Activated CD4-positive, alpha-beta T cell treated with anti-CD3 and anti-CD28 coated beads, Interleukin-10, Interleukin-2, amounts not matched to agents 100 ng/mL and 50 ng/mL, durations not matched to agents 16 hours and 8 hours (primary cell): Measurements from ENCODE around the gene PLEK.
"Not testable (repeated sequence)": the region's sequence is repeated elsewhere in the genome, so short reads cannot be mapped to it uniquely, and the experiment has no call there.

Experiments
- DNase-seq: peaks from one replicate; pipeline ENCODE4 v3.0.0-alpha.2; 2020

The PLEK gene

DNA sequence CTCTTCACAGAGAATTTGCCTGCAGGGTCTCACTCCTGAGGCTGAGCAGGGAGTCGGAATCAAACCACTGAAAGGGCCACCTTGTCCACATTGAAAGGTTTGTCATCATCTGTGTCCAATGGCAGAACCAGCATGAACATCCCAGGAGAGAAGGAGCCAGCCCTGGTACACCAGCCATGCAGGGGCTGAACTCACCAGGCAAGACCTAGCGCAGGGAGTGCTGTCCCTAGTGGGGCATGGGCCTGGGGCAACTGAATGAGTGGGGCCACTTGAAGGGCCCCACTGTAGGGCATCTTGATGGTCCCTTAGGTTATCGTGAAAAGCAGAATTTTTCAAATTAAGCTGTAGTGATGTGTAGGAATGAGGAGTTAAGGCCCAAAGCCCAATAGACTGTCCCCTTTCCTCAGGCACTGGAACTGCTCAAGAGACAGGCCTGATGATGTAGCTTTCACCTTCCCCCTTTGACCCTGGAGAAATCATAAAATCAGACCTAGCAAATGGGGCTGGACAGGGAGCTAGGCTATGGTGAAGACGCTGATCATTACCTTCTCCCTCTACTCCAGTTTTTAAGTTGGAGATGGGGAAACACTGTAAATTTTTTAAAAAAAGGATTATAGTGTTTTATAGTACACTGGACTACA lies 8.4 kb upstream of the PLEK start:
- no peak for DNase-seq

DNA sequence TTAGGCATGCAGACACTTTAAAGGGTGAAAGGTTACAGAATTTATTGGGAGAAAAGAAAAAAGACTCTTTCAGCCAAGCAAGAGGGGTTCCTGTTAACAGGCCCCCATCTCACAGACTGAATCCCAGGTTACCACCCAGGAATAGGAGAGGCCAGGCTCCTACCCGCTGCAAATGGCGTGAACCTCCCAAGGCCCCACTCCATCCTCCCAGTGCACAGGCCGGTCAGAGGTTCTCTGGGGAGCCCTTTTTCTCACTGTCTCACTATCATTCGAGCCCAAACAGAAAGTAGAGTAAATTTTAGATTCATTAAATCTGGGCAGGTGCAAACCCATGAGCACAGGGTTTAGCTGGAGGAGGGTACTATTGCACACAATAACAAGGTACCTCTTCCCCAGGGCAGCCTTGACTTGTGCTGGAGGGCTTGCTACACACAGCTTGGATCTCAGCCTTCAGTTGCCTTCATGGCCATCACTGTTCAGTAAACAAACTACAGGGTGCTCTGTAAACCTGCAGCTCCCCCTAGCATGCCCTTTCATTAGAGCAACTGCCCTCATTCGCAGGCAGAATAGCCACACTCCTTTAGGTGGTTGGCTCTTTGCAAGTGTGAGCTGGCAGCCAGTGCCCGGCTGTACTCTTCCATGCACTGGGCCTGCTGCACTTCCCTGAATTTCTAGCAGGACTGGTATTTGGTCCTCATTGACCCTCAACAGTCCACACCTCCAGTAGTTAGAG lies 7.3 kb upstream of the PLEK start:
- peak; percentile 26 for DNase-seq

DNA sequence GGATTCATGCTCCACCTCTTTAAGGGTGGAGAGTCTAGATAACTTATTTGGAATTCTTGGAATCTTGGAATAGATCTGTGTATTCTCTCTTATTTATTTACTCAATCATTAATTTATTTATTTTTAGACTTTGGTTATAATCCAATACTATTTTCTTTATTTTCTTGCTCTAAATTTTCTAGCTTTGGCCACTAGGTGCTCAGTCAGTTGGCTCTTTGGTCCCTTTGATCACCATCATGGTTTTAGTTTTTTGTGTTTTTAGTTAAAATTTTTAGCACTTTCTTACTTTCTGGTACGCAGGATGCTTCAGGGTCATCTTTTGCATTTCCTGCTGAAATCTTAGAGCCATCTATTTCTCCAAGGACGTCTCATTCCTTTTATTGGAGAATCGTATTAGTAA lies 5.2 kb upstream of the PLEK start:
- DNase-seq, result no peak

DNA sequence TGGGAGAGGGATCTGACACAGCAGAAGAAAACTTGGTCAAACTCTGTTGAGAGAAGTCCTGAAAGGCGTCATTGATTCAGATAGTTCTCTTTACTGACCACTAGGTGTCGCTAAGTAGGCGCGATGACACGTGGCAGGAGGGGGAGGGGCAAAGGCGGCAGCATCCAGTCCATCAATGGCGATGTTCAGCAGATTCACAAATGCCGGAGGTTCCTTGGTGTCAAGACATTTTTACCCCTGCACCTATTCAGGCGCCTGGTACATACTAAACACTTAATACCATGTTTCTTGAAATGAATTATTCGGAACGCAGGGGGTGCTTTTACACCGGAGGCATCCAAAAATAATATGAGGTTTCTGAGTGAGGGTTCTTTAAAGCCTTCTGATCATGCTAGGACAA lies 3.0 kb upstream of the PLEK start:
- DNase-seq, result peak; percentile 86

DNA sequence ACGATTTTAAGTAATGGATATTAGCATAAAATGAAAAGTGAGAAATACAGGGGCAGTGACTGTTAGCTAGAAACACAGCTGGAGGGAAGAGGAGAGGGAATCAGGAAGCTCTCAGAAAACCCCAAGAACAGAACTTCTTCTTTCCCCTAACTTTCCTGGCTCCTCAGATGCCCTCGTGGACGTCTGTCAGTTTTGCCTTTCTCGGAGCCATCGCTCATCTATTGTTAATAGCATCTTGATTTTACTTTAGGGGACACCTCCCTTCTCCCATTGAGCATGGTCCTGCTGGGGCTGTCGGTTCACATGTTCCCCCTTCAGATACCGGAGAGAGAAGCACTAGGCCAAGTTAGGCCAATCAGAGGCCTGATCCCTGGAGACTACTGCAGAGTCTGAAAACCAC lies 2.3 kb upstream of the PLEK start:
- DNase-seq, result no peak

DNA sequence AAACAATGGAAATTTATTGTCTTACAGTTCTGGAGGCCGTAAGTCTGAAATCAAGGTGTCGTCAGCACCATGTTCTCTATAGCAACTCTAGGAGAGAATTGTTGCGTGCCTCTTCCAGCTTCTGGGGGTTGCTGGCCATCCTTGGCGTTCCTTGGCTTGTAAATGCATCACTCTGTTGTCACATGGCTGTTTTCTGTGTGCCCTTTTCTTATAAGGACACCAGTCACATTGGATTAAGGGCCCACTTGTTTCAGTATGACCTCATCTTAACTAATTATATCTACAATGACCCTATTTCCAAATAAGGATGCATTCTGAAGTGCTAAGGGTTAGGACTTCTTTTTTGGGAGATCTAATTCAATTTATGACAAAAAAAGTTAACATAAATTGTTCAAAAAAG lies 1.4 kb upstream of the PLEK start:
- DNase-seq, result no peak

DNA sequence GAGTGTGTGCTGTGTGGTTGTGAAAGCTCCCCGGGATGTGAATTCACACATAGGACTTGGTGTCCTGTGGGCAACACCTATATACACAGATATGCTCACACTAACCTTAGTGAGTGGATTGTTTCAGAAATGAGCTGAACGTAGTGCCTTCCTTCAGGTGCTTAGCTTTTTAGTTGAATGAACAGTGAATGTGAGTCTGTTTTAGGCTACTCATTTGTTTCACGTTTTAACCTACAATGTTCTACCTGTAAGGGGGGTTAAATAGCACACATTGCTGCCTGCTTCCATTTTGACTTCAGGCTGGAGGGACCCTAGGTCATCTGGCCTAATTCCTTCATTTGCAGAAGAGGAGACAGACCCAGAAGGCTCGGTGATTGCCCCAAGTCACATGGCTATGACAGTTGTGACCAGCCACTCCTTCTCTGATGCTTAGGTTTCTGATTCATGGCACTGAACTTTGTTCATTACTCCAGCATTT lies 1.0 kb downstream of the PLEK start:
- no peak for DNase-seq

DNA sequence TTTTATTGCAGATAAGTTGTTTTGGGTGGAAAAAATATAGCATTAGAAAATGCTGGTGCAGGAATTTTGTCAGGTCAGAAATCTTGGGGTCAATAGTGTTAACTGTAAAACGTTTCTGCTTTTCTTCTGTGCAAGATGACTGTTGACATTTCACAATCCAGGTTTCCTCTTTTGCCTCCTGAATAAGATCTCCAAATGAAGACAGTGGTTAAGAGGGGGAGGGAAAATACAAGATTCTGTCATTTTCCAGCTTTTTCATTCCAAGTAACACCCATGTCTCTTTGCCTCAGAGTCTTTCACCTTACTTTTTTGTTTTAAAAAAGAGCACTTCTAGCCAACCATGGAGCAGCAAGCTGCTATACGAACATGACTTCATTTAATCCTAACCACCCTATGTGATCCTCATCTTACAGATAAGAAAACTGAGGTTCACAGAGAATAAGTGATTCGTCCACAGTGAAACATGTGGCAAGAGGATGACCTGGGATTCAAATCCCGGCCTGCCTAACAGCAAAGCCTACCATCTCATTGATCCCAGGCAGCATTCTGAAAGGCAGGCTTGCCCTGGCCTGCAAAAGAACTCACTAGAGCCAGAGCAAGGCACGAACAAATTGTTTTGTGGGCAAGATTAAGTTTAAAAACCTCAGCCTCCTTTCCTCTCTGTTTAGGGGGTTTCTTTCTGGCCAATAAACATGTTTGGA lies 3.0 kb downstream of the PLEK start:
- no peak for DNase-seq

DNA sequence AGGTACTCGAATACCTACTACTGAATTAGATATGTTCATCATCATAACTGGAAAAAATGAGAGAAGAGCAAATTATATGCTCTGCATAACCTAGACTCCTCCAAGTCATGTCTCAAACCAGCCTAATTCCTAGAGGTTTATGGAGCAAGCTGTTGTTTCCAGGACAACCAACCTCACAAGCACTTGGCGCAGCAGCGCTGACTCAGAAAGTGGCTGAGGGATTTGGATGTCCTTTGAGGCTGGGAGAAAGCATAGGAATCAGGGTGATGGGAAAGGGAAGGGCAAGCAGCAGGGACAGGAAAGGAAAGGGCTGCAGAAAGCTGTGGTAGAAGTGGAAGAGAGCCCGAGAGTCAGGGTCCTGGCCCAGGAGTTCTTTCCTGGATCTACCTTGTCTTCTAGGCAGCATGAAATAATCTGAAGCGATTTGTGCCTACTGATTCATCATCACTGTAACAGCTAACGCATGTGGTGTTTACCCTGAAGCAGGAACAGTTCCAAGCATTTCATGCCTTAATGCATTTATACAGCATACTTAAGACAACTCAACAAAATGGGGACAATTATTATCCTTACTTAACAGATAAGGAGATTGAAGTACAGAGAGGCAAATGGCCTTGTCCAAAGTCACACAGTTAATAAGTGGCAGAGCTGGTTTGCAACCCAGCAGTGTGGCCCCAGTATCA lies 3.7 kb downstream of the PLEK start:
- no peak for DNase-seq

DNA sequence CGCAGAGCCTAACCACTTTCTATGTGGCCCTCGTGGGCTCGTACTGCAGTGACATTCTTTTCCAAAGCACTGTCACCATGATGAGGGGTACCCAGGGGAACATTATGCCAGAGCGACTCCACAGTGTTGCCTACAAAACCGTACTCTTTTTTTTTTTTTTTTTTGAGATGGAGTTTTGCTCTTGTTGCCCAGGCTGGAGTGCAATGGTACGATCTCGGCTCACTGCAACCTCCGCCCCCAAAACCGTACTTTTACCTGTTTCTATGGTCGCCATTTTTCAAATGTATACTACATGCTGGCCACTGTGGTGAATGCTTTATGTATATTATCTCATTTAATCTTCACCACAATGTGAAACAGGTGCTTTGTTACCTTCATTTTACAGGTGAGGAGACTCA lies 4.3 kb downstream of the PLEK start:
- no peak for DNase-seq

DNA sequence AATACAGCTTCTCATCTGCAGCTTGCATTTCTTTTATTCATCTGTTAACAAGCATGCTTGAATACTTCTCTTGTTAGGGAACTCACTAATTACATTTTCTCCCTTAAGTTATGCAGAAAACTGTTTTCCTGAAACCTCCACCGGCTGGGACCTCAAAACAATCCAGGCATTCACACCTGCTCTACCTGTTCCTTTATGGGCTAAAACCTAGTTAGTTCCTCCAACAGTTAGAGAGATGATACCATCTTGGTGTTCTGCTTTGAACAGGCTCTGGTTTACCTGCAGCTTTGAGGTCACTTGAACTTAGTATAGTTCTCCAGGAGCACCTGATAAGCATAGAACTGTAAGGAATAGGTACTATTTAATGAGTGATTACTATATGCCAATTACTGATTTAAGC lies 6.1 kb downstream of the PLEK start:
- no peak for DNase-seq

DNA sequence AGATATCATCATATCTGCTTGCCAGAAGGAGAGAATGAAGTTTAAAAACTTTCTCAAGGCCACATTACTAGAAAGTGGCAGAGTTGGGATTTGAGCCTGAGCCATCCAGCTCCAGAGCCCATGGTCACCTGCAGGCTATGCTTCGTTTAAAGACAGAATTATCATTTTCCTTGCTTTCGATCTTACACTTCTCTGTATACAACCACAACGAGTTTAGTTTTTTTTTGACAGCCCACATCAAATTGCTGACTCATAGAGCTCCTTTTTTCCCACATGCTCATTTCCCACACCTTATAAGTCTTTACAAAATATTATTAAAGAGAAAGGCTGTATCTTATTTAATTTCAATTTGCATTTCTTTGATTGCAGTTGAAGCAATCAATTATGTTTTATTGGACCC lies 6.5 kb downstream of the PLEK start:
- peak; percentile 46 for DNase-seq

DNA sequence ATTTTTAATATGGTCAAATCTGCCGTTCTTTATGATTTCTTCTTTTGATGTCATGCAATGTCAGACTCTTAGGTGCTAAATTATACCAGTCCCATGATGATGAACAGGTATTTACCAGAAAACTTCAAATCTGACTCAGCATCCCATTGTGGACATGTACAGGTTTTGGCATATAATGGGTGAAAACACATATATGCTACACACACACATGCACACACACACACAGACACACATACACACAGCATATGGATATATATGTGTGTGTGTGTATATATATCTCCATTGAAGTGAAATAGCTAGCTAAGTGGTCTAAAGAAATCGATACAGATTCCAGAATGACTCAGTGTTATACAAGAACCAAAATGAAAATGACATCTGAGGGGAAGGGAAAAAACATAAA lies 7.4 kb downstream of the PLEK start:
- DNase-seq, result peak; percentile 23

DNA sequence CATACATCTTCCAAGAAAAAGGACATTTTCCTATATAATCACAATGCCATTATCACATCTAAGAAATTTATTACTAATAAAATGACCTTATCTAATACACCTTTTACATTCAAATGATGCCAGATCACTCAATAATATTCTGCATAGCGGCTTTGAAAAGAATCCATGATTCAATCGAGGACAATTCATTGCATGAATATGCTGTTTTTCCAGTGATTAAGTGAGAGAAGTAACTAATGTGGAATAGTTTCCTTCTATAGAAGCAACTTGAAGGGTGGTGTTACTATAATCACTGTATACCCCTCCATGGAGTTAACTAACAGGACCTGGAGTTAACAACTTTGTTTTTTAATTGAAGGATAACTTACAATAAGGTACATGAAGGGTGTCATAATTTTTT lies 9.1 kb downstream of the PLEK start:
- DNase-seq, result no peak

DNA sequence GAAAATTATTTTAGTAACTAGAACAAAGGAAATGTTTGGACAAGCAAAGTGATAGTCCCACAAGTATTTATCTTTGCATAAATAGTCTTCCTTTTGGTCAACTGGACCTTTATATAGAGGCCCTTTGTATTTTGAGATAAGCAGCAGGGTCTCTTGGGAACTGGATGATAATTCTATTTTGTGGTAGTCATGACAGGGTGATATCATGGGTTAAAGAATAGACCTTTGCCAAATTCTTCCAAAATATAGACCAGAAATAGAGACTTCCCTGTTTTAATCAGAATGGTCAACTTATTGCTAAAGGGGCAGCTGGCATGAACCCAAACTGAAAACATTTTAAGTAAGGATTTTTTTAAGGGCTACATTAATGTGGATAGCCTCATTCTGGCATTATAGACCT lies 10.5 kb downstream of the PLEK start:
- no peak for DNase-seq

DNA sequence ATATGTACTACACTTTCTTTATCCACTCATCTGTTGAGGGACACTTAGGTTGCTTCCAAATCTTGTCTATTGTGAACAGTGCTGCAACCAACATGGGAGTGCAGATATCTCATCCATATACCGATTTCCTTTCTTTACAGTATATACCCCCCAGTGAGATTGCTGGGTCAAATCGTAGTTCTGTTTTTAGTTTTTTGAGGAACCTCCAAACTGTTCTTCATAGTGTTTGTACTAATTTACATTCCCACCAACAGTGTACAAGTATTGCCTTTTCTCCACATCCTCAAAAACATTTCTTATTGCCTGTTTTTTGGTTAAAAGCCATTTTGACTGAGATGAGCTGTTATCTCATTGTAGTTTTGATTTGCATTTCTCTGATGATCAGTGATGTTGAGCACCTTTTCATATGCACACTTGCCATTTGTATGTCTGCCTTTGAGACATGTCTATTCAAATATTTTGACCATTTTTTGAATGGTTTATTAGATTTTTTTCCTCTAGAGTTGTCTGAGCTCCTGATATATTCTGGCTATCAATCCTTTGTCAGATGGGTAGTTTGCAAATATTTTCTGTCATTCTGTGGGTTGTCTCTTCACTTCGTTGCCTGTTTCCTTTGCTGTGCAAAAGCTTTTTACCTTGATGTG lies 12.2 kb downstream of the PLEK start:
- DNase-seq, result no peak

DNA sequence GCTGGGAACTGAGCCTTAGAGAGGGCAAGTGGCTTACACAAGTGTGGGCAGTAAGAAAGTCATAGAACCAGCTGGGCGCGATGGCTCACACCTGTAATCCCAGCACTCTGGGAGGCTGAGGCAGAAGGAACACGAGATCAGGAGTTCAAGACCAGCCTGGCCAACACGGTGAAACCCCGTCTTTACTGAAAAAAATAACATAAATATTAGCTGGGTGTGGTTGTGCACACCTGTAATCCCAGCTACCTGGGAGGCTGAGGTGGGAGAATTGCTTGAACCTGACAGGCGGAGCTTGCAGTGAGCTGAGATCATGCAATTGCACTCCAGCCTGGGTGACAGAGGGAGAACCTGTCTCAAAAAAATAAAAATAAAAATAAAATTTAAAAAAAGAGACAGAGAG lies 13.7 kb downstream of the PLEK start:
- not testable (repeated sequence) for DNase-seq

DNA sequence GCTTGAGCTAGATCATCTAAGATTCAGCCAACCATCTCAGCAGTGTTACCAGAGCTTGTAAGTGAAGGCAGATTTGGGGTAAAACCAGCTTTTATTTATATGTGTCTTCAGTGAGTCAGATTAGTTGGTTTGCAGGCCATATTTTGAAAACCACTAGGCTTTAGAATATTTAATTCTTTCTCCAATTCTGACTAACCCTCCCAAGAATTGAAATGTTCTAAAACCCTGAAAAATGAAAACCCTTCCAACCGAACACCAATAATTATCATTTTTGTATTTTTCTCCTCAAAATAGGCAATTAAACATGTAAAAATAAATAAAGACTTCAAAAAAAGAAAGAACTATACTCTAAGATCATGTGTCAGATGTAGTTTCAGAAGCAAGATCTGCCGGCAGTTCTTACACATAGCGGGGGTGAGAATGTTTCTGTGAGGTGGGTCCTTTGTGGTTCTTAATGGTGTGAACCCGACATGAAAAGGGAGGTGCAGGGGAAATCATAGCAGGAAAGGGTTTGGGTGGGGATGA lies 14.2 kb downstream of the PLEK start:
- DNase-seq, result peak; percentile 78

DNA sequence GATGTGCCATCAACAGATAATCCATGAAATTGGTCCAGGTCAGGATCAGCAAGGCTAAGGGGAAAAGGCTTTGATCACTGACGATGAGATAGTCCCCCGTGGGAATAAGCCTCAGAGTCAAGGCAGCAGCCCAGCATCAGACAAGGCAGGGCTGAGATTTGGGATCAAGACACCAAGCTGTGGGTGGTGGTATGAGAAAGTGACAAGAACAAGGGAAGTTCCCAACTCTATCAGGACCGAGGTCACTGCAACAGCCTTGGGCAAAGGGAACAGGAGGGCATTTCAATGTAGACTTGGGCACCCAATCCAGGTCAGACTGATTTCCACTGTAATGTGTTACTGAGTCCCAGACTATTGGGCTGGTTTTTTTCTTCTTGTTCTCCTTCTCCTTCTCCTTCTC lies 18.7 kb downstream of the PLEK start:
- DNase-seq, result no peak

DNA sequence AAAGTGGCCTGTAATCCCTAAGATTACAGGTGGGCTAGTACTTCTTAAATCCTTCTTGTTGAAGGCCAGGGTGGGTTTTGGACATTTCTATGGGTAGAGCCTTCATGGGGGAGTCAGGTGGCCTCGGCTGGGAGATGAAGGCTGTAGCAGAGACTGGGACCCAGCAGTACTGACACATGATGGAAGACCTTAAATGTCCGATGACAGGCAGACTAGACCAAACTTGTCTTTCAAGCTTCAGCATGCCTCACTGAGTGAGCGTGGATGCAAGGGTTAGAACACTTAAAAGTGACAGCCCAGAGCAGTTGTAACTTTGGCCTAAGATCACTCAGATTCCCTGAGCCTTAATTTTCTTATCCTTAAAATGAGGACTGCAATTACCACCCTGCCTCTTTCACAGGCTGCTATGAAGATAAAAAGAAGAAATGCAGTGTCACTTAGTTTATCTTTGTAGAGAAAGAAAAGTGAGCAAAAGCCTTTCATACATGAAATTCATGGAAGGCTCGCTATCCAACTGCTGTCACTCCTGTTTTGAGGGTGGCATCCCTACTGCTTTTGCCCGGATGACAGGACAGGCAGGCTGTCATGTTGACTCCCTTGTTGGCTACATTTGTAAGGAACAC lies 19.5 kb downstream of the PLEK start:
- no peak for DNase-seq

DNA sequence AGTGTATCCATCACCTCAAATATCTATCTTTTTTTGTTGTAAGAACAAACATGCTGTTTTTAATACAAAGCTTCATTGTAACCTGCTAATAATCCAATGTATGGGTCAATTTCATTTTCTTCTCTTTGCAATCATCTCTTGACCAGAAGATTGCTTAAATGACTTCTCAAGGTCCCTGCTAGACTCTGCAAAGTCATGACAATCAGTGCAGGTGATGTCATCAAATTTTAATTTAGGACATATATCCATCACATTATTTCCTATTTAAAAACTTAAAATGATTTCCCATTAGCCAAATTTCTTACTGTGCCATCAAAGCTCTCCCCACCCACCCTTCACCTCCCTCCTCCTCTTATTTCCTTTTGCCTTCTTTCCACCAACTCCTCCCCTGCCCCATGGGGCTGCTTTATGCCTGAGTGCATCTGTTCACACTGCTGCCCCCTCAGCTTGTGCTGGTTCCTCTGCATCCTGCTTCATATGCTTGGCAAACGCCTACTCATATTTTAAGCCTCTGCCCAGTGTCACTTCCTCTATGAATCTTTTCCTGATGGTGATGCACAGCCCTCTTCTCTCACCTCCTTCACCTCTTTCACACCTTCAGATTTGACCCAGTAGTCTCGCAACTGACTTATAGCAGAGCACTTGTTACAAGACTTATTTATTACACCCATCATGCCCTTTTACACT lies 20.3 kb downstream of the PLEK start:
- DNase-seq, result peak; percentile 84

DNA sequence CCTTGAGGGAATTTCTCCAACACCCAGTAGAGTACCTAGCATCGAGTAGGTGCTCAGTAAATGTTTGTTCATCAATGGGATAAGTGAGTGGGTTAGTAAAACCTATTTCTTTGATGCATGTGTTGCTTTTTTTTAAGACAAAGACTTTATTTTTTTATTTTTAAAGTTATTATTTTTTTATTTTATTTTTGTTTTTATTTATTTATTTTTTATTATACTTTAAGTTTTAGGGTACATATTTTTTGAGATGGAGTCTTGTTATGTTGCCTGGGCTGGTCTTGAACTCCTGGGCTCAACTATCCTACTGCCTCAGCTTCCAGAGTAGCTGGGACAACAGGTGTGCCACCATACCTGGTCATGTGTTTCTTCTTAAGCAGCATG lies 20.8 kb downstream of the PLEK start:
- no peak for DNase-seq
